Activated CD8-positive, alpha-beta T cell treated with anti-CD3 and anti-CD28 coated beads for 36 hours (primary cell): ENCODE results near the gene USP40. TPM values are rescaled to one million over a fixed set of nuclear protein-coding genes. Genes with fewer than 3 reads are reported as not detected.

Experiments
- ATAC-seq: fragments of 200-7000 bp; cut with Tn5 transposase; one replicate; pipeline ENCODE4 v1.10.0; 2021; ENCODE audit warnings: mild to moderate bottlenecking, moderate library complexity
- CTCF ChIA-PET: fragments of 350-600 bp; sonication (Branson Sonifier 250); formaldehyde crosslinking; loops from one replicate; lab custom pipeline; 2021; ENCODE audit warnings: antibody characterized with exemption; lab: Charles Lee
- POLR2A ChIA-PET: fragments of 350-600 bp; sonication (Branson Sonifier 250); formaldehyde crosslinking; loops from one replicate; lab custom pipeline; 2021; ENCODE audit warnings: antibody characterized with exemption; lab: Charles Lee
- DNase-seq: peaks from one replicate; pipeline ENCODE4 v3.0.0-alpha.2; 2020
- H3K27ac Mint-ChIP-seq: one replicate; pipeline ENCODE4 v1.8.0; 2021; ENCODE audit warnings: mild to moderate bottlenecking, mixed read lengths
- H3K27me3 Mint-ChIP-seq: one replicate; pipeline ENCODE4 v1.8.0; 2021; ENCODE audit warnings: mixed read lengths
- H3K36me3 Mint-ChIP-seq: one replicate; pipeline ENCODE4 v1.8.0; 2021; ENCODE audit warnings: low read depth, mixed read lengths
- H3K4me1 Mint-ChIP-seq: one replicate; pipeline ENCODE4 v1.8.0; 2021; ENCODE audit warnings: low read depth, mixed read lengths
- H3K4me3 Mint-ChIP-seq: one replicate; pipeline ENCODE4 v1.8.0; 2021; ENCODE audit warnings: mild to moderate bottlenecking, moderate library complexity, mixed read lengths
- H3K9me3 Mint-ChIP-seq: one replicate; pipeline ENCODE4 v1.8.0; 2021; ENCODE audit warnings: mixed read lengths
- intact Hi-C: fragments of 100-400 bp; cut with micrococcal nuclease; formaldehyde crosslinking; loops from one replicate; pipeline ENCODE4 v1.10.0; 2022
- total RNA-seq, 2 experiments: library from RNA; stranded (reverse); gene quantifications; one replicate each; pipeline ENCODE4 v1.2.3, GENCODE V29; 2021
- TF ChIP-seq, protein P1 (sequence below): fragments of 200-600 bp; IDR thresholded peaks from one replicate; pipeline ENCODE4 v1.8.0; 2022; ENCODE audit warnings: antibody characterized with exemption, mild to moderate bottlenecking

The USP40 gene
- total RNA-seq, 2 experiments from 2014 or later, result 14.0 to 15.8 TPM

DNA sequence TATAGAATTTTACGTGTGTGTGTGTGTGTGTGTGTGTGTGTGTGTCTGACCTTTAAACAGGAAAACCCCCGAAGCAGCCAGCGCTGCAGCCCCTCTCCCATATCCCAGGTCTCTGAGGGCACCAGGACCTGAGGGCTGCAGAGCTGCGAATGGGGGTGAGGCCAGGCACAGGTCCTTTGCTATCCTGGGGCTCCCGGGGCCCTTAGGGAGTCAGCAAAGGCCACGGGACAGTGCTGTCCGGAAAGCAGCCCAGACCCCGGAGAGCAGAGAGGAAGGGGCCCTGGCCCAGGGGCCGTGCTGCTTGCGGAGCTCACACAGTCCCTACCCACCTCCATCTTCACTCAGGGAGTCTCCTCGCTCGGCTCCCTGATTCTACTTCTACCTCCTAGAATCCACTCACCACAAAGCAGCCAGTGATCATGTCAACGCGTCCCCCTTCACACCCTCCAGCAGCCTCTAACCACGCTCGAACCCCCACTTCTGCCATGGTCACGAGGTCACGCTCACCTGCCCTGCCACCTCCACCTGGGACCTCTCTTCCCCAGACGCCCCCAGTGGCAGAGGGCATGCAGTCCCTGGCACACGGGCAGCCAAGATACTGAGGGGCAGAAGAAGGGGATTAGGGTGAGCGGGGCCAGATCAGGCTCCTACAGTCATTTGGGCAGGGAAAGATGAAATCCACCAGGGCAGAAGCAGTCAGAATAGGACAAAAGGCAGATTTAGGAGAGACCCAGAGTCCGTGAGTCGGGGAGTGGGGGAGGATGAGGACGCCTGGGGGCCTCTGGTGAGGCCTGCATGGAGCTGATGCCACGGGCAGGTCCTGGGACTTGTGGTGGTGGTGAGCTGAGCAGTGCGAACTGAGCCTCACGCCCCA is 86.7 kb downstream of the USP40 start:
- ATAC-seq (no peak), DNase-seq (no peak)
- POLR2A ChIA-PET, result no interaction called here
- no peak overlapping the region for H3K4me3 Mint-ChIP-seq
- H3K36me3 Mint-ChIP-seq, result peaks cover 2% of the 10 kb centered on the region
- CTCF ChIA-PET, result no interaction called here
- intact Hi-C loops, result no loop called here
- no peaks in the 10 kb centered on the region for H3K9me3 Mint-ChIP-seq
- H3K27me3 Mint-ChIP-seq, result no peaks in the 10 kb centered on the region
- TF ChIP-seq, protein P1, sequence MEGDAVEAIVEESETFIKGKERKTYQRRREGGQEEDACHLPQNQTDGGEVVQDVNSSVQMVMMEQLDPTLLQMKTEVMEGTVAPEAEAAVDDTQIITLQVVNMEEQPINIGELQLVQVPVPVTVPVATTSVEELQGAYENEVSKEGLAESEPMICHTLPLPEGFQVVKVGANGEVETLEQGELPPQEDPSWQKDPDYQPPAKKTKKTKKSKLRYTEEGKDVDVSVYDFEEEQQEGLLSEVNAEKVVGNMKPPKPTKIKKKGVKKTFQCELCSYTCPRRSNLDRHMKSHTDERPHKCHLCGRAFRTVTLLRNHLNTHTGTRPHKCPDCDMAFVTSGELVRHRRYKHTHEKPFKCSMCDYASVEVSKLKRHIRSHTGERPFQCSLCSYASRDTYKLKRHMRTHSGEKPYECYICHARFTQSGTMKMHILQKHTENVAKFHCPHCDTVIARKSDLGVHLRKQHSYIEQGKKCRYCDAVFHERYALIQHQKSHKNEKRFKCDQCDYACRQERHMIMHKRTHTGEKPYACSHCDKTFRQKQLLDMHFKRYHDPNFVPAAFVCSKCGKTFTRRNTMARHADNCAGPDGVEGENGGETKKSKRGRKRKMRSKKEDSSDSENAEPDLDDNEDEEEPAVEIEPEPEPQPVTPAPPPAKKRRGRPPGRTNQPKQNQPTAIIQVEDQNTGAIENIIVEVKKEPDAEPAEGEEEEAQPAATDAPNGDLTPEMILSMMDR, result no peak
- H3K27ac Mint-ChIP-seq, result no peak overlapping the region
- H3K4me1 Mint-ChIP-seq, result no peaks in the 10 kb centered on the region

DNA sequence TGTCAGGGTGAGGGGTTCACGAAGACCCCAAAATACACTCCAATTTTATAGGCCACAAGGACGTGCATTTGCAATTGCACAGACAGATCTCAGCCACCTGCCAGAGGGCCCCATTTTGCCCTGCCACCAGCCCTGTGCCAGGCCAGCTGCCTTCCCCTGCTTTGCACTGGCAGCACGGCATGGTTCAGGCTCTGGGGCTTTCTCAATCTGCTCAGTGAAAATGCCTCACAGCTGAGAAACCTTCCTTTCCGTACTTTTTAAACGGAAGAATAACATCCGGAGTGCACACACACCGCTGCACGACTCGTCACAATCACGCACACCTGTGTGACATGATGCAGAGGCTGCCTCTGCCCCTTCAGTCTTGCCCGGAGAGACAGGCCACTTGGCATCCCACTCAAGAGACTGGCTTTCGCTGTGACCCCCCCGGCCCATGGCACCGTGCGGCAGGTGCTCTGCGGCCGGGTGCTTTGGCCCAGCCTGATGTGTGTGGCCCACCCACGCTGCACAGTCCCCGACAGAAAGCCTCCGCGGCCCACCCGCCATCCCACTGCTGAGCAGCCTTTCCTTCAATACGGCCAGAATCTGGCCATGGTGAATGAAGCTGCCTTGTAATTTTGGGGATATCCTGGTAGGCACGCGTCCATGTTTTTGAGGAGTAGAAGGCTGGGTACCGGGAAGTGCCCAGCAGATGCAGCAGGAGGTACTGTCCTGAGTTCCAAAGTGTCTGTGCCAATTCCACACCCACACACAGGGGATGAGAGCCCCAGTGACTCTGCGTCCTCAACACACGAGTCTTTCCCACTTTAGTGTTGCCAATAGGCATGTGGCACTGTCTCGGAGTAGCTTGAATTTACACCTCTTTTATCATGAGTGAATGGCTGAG is 88.8 kb downstream of the USP40 start:
- no peaks in the 10 kb centered on the region for H3K27me3 Mint-ChIP-seq
- DNase-seq (no peak), ATAC-seq (no peak)
- no peaks in the 10 kb centered on the region for H3K9me3 Mint-ChIP-seq
- CTCF ChIA-PET, result no interaction called here
- H3K4me3 Mint-ChIP-seq, result no peak overlapping the region
- intact Hi-C loops, result no loop called here
- H3K27ac Mint-ChIP-seq, result no peak overlapping the region
- H3K4me1 Mint-ChIP-seq, result no peaks in the 10 kb centered on the region
- peaks cover under 1% of the 10 kb centered on the region for H3K36me3 Mint-ChIP-seq
- POLR2A ChIA-PET, result no interaction called here
- TF ChIP-seq, protein P1, result no peak

DNA sequence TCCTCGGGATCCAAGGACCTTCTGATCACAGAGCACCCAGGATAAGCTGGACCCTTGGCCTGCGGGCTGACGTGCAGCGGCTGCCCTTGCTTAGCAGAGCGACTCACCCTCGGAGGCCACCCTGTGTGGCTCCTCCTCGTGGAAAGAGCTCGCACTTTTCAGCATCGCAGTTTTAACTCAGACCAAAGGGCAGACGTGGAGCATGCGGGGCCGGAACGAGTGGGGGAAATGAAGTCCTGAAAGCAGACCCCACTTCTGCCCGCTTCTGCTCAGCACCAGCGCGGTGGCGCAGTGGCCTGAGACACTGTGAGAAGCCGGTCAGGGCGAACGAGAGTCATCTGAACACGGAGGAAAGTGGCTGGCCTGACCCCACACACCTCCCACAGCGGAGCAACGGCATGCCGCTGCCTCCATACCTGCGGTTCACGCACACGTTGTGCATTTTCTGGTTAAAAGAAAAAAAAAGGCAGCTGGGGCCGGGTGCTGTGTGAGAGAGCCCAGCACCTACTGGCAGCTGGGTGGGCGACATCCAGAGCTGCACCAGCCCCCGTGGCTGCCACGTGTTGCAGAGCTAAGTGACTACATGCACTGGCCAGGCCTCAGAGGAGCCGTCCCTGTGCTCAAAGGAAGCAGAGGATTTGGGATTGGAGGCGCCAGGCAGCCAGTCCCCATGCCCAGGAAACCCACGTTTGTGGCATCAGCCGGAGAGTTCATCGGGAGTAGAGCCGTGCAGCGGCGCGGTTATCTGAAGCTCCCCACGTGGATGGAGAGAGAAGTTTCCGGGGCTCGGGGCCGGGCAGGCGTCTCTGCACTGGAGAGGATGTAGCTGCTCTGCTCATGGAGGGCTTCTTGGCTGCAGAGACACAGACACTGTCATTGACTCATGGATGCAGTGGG is 89.7 kb downstream of the USP40 start:
- Mint-ChIP-seq H3K4me3 (no peak overlapping the region), H3K36me3 (peaks cover 7% of the 10 kb centered on the region), H3K27me3 (no peaks in the 10 kb centered on the region), H3K4me1 (no peaks in the 10 kb centered on the region), H3K27ac (no peak overlapping the region), H3K9me3 (no peaks in the 10 kb centered on the region)
- ATAC-seq (no peak), DNase-seq (no peak)
- CTCF ChIA-PET, result no interaction called here
- intact Hi-C loops, result no loop called here
- POLR2A ChIA-PET, result interaction anchor here (1.0 kb wide), 1 partner anchor 28 kb away, joined by 3 read pairs; no protein-coding TSS in a partner anchor
- TF ChIP-seq, protein P1, result no peak

DNA sequence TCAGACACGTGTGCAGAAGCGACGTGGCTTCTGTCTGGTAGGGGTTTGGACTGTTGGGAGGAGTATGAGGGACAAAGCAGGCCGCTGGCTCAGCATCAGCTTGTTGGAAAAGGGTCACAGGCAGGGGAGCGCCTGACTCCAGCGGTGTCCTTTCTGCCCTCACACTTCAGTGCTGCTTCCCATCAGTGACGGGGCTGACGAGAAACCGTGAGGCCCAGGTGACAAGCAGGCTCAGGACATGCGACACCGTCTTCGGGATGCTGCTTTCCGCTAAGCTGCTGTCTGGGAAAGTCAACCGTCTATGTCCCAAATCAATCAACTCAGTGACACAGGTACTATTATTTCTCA is 90.5 kb downstream of the USP40 start:
- Mint-ChIP-seq H3K27ac (no peak overlapping the region), H3K4me3 (no peak overlapping the region), H3K9me3 (no peaks in the 10 kb centered on the region), H3K4me1 (no peaks in the 10 kb centered on the region), H3K27me3 (no peaks in the 10 kb centered on the region), H3K36me3 (peaks cover 10% of the 10 kb centered on the region)
- no peak for DNase-seq
- CTCF ChIA-PET, result no interaction called here
- intact Hi-C loops, result no loop called here
- ATAC-seq, result no peak
- POLR2A ChIA-PET, result interaction anchor here (0.6 to 1.0 kb wide), 2 partner anchors 27 to 195 kb away, joined by 3 read pairs; no protein-coding TSS in a partner anchor
- TF ChIP-seq, protein P1, result no peak
